GM21619 (cell line): ENCODE measurements around the gene SLC29A4.
"Not testable (repeated sequence)": the region's sequence is repeated elsewhere in the genome, so short reads cannot be mapped to it uniquely, and the experiment has no call there.

ENCODE experiments used
- ATAC-seq: cut with Tn5 transposase; IDR thresholded peaks from one replicate; pipeline ENCODE4 v1.9.1; 2021; ENCODE audit not compliant: unreplicated experiment

SLC29A4 gene

DNA sequence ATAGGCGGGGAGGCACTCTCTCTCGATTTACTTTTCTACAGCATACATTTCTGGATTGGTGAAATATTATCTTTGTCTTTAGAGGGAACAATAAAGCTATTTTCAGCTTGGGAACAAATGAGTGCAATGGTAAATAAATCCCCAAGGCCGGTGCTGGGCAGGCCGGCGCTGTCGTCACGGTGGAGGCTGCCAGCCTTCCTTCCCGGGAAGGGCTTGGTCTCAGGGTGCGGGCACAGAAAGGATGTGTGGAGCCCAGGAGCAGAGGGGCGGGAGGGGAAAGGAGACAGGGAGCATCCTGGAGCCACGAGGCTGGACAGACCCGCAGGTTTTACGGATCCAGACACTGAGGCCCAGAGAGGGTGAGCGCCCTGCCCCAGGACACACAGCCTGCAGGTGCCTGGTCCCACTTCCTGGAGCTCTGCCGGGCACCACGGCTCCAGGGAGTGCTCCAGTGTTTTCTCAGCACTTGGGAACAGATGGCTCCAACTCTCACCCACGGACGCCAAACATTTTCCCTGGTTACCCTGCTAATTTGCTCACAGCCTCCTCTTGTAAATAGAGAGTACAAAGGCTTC is 8.8 kb upstream of the SLC29A4 start:
- ATAC-seq: not testable (repeated sequence)

DNA sequence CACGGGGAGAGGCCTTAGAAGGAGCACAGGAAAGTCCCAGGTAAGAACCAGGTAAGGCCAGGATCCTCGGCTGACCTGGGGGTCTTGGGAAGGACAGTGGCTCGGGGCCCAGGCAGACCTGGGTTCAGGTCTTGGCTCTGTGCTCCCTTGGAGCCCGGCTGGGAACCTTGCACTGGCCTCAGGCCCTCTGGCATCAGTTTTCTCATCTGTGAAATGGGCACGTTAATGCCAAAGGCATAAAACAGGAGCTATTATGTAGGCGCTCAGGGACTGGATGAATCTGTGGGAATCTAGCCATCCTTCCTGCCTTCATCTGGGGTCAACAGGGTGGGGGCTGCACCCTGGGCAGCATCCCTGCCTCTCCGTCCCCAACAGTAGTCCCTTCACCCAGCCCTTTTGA is 8.3 kb upstream of the SLC29A4 start:
- ATAC-seq: no peak

DNA sequence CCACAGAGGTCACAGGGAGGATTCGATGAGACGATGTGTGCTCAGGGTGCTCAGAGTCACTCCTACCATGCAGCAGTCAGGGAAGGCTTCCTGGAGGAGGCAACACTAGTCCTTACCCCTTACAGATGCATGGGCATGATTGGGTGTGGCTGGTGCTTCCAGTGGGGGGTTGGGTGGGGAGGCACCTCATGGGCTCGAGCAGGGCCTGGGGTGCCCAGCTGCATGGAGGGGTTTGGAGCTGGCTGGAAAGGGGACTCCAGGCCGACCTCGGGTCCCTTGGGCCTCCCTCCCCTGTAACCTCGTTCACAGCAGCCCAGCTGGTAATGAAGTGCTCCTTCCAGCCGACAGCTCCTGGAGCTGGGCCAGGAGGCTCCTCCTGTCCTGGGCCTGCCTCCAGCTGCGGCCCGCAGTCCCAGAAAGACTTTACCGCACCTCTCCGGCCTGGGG is 7.7 kb upstream of the SLC29A4 start:
- ATAC-seq: not testable (repeated sequence)

DNA sequence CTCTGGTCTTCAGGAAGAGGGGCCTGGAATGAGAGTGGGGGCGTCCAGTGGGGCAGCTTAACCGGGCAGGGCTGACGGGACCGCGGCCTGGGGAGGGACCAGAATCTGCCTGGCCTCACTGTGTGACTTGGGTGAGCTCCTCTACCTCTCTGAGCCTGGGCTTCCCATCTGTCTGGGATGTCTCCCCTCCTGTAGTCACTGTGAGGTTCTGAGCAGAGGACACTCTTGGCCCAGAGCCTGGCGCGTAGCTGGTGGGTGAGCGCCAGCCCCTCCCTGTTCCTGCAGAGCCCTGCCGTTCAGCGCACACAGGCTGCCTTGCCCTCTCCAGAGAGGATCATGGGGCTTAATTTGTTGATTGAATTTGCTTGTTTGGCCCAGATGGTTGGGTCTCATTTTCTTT is 7.2 kb upstream of the SLC29A4 start:
- not testable (repeated sequence) for ATAC-seq

DNA sequence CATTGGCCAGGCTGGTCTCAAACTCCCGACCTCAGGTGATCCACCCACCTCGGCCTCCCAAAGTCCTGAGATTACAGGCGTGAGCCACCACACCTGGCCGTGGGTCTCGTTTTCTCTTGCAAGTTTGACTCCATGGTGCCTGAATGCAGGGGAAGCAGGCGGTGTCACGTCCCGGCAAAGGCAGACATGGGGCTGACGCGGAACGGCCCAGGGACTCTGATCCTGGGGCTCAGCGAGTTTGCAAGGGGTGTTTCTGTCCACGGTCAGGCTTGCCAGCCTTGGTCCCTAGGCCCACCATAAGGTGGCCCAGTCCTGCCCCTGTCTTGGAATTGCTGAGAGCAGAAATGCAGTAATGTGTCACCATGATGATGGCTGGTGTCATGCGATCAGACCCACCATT is 6.6 kb upstream of the SLC29A4 start:
- ATAC-seq: not testable (repeated sequence)

DNA sequence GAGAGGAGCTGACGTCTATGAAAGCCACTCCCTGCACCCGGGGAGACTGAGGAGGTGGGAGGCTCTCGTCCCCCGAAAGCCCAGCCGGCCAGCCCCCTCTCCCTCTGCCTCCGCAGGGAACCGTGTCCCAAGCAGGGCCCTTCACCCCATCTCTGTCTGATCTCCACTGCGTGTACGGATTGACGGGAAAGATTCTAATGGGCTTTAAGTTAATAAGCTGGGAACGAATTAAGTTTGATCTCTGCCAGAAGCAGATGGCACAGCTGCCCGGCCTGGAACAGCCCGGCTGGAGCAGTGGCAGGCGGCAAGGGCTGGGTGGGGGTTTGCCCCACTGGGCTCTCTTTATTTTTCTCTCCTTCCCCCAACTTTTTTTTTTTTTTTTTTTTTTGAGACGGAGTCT is 6.1 kb upstream of the SLC29A4 start:
- ATAC-seq: no peak

DNA sequence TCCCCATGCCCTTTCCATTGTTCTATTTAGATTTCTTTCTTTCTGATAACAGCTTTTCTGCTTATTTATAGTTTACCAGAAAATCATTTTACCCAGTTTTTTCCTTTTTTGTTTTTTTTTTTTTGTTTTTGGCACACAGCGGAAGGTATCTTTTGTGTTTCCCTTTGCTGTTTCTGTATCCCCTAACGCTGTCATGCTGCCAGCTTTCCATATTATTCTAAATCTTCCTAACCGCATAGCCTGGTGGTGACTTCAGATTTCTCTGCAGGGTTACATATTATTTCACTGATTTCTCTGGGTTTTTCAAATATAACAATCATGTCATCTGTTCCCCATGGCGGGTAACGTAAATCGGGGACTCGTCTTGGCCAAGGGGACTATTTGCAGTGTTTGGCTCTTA is 4.0 kb upstream of the SLC29A4 start:
- no peak for ATAC-seq

DNA sequence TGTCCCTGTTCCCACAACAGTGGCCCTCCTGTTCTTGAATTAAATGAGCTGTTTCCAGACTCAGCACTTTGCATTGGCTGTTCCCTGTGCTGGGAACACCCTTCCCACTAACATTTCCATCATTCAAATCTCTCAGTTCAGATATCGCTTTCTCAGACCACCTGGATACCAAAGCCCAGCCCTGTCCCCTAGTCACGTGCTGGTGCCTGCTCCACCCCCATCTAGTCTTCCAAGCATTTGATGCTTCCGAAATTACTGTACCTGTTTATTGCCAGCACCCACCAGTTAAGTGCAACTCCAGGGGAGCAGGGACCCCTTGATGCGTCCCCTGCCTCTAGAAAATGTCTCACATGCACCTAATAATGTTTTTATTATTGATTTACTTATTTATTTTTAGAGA is 3.0 kb upstream of the SLC29A4 start:
- ATAC-seq: no peak

DNA sequence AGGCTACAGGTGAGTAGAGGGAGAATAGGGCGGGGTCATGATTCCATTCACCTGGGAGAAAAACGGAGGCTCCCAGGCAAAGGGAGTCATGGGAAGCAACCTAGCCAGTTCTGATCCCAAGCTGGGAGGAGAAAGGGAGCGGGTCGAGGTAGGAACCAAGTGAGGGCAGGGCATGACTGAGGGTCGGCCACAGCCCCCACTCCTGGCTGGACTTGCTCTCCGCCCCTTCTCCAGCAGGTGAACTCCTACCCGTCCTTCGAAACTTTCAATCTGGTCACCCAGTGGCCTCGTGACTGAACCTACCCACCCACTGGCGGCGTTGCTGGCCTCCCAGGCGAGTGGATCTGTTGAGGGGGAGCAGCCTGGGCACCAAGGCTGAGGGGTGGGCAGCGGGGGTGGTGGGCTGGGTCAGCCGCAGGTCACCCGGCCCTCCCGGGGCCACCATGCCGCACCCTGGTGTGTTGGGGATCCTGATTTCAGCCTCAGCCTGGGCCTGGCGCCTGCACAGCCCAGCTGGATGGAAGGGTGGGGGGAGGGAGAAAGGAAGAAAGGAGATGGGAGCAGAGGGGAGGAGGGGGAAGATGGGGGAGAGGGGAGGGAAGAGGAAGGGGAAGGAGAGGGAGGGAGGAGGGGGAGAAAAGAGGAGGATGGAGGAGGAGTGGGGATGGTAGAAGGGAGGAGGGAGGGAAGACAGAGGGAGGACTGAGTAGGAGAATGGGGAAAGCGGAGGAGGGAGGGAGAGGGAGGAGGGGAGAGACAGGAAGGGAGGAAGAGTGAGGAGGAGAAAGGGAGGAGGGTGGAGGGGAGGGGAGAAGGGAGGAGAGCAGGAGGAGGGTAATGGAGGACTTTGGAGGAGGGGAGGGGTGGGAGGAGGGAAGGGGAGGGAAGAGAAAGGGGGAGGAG is 894 bp upstream of the SLC29A4 start:
- ATAC-seq: not testable (repeated sequence)

DNA sequence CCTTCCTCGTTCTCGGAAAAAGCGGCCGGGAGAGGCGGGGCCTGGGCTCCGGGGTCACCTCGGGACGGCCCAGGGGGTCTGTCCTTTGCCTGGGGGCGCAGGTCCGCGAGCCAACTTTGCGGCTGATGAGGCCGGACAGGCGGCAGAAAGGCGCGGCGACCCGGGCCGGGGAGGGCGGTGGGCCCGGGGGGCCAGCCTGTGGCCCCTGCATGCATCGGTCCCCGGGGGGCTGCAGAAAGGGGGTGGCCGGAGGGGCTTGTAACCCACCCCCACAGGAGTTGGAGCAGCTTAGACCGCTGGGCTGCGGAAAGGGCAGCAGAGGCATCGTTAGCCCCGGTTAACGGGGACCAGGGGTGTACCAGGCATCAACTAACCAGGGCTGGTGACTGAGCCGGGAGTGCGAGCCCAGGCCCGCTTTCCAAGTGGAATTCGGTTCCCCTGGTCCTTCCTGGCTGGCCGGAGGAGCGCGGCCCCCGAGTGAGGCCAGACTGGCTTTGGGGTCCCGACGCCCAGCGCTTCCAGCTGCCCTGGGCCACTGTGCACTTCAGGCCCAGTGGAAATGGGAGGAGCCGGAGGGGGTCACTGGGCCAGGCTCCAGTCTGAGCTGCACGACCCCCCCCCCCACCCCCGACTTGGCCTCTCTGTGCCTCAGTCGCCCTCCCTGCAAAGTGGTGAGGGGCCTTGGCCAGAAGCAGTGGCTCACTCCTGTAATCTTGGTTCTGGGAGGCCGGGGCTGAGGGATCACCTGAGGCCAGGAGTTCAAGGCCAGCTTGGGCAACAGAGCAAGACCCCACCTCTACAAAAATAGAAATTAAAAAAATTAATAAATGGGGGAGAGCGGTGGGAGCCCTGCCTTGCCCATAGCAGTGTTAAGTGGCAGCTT is 919 bp downstream of the SLC29A4 start:
- ATAC-seq: no peak

DNA sequence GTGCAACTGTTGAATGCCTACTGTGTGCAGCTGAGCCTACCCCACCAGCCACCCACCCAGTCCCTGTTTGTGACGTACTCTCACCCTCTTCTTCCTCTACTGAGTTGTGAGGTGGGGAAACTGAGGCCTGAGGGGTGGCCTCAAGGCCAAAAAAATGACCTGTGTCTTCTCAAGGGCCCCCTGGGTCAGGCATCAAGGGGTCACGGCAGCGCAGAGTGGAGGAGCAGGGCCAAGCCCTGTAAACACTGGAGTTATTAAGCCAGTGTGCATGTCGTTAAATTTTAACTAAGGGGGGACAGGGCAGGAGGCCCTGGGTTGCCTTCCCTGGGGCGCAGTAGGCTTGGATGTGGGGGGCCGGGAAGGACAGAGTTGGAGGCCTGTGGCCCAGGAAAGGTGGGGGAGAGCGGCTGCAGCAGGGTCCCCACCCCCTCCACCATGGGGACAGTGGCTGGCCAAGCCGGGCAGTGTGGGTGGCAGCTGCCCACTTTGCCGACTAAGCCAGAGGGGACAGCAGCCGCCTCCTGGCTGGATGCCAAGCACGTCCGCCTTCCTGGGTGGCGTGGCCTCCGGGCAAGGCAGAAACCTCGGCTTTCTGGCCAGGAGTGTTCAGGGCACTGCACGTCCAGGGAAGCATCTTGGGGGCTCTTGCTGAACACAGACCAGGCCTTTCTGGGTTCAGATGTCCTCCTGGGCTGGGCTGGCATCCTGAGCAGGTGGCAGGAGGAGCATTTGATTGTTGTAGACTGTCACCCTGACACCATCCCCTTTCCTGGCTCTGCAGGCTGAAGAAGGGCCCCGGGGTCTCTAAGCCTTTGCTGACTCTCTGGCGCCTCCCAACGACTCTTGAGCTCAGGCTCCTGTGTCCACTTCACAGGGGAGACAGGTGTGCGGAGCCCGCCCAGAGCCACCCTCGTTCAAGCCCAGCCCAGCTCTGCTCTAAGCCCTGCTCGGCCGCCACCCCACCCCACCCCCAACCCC is 1.9 kb downstream of the SLC29A4 start:
- no peak for ATAC-seq

DNA sequence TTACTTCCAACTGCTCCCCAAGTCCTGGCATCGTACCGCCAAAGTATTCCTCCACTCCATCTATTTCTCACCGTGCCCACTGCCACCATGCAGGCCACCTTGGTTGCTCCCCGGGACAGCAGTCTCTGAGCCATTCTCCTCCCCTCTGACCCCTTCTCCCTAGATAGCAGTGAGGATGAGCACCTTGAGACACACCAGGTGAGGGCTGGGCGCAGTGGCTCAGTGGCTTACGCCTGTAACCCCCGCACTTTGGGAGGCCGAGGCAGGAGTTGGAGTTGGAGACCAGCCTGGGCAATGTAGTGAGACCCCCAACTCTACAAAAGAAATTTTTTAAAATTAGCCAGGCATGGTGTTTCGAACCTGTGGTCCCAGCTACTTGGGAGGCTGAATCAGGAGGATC is 4.2 kb downstream of the SLC29A4 start:
- no peak for ATAC-seq

DNA sequence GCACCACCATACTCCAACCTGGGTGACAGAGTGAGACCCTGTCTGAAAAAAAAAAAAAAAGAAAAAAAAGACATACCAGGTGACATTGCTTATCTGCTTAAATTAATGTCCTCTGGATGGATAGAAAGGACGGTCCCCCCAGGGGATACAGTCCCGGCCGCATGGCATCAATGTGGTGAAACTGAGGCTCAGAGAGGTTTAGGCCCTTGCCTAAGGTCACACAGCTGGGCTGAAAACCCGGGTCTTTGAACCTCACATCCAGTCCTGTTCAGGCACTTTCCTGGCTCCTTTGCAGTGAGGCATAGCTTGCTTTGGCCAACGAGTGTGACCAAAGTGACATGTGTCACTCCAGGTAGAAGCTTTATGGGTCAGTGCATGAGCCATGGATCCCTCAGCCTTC is 4.6 kb downstream of the SLC29A4 start:
- not testable (repeated sequence) for ATAC-seq

DNA sequence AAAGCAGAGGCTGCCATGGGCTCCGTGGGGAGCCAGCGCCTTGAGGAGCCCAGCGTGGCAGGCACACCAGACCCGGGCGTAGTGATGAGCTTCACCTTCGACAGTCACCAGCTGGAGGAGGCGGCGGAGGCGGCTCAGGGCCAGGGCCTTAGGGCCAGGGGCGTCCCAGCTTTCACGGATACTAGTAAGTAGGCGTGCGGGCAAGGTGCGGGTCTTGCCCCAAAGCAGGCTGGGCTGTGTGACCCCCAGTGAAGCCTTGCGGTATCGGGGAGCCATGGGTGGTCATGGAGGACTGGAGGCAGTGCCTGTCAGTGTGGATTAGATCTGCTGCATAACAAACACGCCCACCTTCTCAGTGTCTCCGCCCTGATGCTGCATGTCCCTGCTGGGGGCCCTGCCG is 5.1 kb downstream of the SLC29A4 start:
- ATAC-seq: no peak

DNA sequence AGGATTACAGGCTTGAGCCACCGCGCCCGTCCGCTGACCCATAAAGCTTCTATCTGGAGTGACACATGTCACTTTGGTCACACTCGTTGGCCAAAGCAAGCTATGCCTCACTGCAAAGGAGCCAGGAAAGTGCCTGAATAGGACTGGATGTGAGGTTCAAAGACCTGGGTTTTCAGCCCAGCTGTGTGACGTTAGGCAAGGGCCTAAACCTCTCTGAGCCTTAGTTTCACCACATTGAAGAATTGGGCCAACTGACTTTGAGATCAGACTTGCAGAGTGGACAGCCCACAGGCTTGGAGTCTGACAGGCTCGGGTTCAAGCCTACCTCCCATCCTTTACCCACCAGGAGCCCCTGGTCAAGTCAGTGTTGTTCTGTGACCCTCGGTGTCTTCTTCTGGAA is 5.8 kb downstream of the SLC29A4 start:
- ATAC-seq: not testable (repeated sequence)

DNA sequence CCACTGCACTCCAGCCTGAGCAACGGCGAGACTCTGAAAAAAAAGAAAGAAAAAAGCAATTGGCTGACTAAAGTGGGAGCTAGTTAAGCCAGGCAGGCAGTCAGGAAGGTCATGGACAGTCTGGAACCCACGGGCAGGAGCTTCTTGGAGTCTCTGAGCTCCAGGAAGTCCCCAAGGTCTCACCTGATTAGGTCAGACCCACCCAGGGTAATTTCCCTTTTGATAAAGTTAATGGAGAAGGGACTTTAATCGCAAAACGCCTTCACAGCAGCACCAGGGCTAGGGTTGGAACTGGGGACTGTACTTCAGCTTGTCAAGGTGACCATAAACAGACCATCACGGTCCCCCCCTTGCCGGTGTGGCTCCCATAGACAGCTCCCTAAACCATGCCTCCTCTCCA is 6.6 kb downstream of the SLC29A4 start:
- no peak for ATAC-seq

DNA sequence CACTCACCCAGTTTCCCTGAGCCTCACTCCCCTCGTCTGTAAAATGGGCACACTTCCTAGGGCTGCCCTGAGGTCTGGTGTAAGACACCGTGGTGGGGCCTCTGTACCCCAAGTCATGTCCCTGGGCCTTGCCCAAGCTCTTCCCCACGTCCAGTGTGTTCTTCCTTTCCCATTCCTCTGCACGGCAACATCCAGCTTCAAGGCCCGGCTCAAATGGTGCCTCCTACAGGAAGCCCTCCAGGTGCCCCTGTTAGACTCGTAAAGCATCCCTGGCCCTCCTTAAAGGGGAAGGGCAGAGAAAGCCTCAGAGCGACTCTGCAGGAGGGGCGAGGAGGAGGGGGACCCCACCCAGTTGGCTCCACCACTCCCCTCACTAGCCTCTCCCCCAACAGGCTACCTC is 8.6 kb downstream of the SLC29A4 start:
- ATAC-seq: no peak

DNA sequence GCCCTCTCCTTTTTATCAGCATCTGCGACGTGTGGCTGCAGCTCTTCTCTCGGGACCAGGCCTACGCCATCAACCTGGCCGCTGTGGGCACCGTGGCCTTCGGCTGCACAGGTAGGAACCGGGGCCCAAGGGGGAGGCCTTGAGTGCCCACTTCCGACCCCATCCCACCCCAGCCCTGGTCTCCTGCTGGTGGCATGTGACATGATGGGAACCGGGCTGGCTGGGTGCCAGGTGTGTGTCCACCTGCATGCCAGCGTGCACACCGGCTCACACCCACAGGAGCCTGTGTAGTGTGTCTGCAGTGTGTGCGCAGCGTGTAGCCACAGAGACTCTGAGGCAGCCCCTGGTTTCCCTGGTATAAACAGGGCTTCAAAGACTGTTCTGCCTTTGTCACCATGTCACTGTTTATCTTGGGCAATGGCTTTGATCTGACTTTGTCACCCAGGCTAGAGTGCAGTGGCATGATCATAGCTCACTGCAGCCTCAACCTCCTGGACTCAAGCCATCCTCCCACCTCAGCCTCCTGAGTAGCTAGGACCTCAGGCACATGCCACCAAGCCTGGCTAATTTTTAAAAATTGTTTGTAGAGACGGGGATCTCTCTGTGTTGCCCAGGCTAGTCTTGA is 9.1 kb downstream of the SLC29A4 start:
- not testable (repeated sequence) for ATAC-seq

DNA sequence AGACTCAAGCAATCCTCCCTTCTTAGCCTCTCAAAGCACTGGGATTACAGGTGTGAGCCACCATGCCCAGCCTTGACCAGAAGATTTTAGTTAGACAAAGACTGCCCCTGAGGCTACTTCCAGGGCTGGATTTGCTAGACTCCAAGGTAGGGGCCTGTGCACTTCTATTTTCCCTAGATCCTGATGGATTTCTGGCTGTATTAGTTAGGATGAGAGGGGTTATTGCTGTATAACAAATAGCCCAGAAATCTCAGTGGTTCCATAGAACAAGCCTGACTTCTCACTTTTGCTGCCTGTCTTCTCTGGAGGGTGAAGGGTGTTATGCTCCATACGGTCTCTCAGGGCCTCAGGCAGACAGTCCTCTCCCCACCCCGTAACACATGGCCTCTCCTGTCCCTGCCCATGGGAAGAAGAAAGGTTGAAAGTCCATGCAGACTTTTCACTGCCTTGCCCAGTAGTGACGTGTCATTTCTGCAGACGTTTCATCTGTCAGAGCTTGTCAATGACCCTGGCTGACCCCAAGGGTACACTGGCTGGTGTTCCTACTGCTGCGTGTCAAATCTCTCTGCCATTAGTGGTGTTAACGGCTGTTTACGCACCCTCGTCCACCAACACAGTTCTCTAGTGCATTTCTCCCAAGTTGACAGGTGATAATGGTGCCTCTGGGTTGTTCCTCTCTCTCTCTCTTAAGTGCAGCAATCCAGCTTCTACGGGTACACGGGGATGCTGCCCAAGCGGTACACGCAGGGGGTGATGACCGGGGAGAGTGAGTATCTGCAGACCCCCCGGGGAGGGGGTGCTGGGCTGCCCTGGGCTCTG is 11.6 kb downstream of the SLC29A4 start:
- no peak for ATAC-seq
